GM12892 (cell line): Measurements from ENCODE around the gene CASP8AP2.
"Not testable (repeated sequence)": the region's sequence is repeated elsewhere in the genome, so short reads cannot be mapped to it uniquely, and the experiment has no call there.

Experiments
- POLR2A ChIP-seq: IDR thresholded peaks from 2 replicates; pipeline ENCODE4 v1.6.1; 2011; ENCODE audit warnings: low read depth, low read length, control low read depth
- POLR2AphosphoS5 ChIP-seq: IDR thresholded peaks from 2 replicates; pipeline ENCODE4 v1.6.1; 2011; ENCODE audit warnings: low read depth, low read length, control low read depth
- TAF1 ChIP-seq: IDR thresholded peaks from 2 replicates; pipeline ENCODE4 v1.6.1; 2011; ENCODE audit warnings: low read depth, mild to moderate bottlenecking, control low read depth, low read length, borderline replicate concordance

GRCh38 chr6:89813422-89813821 lies 16.3 kb upstream of the CASP8AP2 start:
- not testable (repeated sequence) for TF ChIP-seq POLR2A, TAF1, POLR2AphosphoS5
